HEK293 (cell line): ENCODE results near the gene SIMC1.
"Not testable (repeated sequence)": the region's sequence is repeated elsewhere in the genome, so short reads cannot be mapped to it uniquely, and the experiment has no call there.

Source experiments
- YY1 ChIP-seq: fragments of 450-650 bp; formaldehyde crosslinking; IDR thresholded peaks from 2 replicates; pipeline ENCODE4 v1.5.1; 2018; ENCODE audit warnings: missing biosample characterization, missing genetic modification characterization
- ZNF324 ChIP-seq: fragments of 450-650 bp; formaldehyde crosslinking; IDR thresholded peaks from 2 replicates; pipeline ENCODE4 v1.5.1; 2016; ENCODE audit warnings: missing biosample characterization, missing genetic modification characterization
- ZSCAN30 ChIP-seq: fragments of 450-650 bp; IDR thresholded peaks from 2 replicates; pipeline ENCODE4 v1.5.1; 2018; ENCODE audit warnings: missing biosample characterization, mild to moderate bottlenecking, missing genetic modification characterization, moderate library complexity
- TF ChIP-seq, protein P1 (sequence below): IDR thresholded peaks from 2 replicates; pipeline ENCODE4 v1.6.1; 2011; ENCODE audit warnings: mild to moderate bottlenecking, low read depth, low read length, borderline replicate concordance
- TF ChIP-seq, protein P2 (sequence below): fragments of 450-650 bp; formaldehyde crosslinking; IDR thresholded peaks from 2 replicates; pipeline ENCODE4 v1.5.1; 2016; ENCODE audit warnings: missing biosample characterization, missing genetic modification characterization
- TF ChIP-seq, protein P3 (sequence below): sonication (generic); formaldehyde crosslinking; IDR thresholded peaks from 2 replicates; pipeline ENCODE4 v1.8.1; 2022; ENCODE audit warnings: mild to moderate bottlenecking, moderate library complexity, missing genetic modification reagents
- TF ChIP-seq, protein P4 (sequence below): fragments of 450-650 bp; IDR thresholded peaks from 2 replicates; pipeline ENCODE4 v1.5.1; 2018; ENCODE audit warnings: missing biosample characterization, mild to moderate bottlenecking, missing genetic modification characterization

DNA sequence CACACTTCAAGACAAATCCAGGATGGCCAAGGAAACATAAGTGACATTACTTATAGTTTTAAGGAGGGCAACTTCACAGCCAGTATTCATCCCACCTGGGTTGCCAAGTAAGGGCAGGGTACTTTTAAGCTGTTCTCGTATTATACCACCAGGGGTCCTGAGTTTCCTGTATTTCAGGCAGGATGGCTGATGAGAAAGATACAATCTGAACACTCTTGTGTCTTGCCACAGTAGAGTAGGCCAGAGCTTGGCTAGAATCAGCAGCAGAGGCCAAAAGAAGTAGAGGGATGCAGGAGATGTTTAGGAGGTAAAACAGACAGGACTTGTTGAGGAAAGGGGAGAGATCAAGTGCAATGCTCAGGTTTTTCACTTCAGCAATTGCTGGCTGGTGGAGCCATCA lies 3.1 kb upstream of the SIMC1 start:
- TF ChIP-seq, protein P1, sequence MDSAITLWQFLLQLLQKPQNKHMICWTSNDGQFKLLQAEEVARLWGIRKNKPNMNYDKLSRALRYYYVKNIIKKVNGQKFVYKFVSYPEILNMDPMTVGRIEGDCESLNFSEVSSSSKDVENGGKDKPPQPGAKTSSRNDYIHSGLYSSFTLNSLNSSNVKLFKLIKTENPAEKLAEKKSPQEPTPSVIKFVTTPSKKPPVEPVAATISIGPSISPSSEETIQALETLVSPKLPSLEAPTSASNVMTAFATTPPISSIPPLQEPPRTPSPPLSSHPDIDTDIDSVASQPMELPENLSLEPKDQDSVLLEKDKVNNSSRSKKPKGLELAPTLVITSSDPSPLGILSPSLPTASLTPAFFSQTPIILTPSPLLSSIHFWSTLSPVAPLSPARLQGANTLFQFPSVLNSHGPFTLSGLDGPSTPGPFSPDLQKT: not testable (repeated sequence)
- TF ChIP-seq ZSCAN30, YY1, ZNF324 (tag by site-specific recombination): not testable (repeated sequence)
- TF ChIP-seq, protein P2, sequence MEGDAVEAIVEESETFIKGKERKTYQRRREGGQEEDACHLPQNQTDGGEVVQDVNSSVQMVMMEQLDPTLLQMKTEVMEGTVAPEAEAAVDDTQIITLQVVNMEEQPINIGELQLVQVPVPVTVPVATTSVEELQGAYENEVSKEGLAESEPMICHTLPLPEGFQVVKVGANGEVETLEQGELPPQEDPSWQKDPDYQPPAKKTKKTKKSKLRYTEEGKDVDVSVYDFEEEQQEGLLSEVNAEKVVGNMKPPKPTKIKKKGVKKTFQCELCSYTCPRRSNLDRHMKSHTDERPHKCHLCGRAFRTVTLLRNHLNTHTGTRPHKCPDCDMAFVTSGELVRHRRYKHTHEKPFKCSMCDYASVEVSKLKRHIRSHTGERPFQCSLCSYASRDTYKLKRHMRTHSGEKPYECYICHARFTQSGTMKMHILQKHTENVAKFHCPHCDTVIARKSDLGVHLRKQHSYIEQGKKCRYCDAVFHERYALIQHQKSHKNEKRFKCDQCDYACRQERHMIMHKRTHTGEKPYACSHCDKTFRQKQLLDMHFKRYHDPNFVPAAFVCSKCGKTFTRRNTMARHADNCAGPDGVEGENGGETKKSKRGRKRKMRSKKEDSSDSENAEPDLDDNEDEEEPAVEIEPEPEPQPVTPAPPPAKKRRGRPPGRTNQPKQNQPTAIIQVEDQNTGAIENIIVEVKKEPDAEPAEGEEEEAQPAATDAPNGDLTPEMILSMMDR (tag by site-specific recombination): peak; percentile 18; the same call in 1 of the 2 replicates
- TF ChIP-seq, protein P3, sequence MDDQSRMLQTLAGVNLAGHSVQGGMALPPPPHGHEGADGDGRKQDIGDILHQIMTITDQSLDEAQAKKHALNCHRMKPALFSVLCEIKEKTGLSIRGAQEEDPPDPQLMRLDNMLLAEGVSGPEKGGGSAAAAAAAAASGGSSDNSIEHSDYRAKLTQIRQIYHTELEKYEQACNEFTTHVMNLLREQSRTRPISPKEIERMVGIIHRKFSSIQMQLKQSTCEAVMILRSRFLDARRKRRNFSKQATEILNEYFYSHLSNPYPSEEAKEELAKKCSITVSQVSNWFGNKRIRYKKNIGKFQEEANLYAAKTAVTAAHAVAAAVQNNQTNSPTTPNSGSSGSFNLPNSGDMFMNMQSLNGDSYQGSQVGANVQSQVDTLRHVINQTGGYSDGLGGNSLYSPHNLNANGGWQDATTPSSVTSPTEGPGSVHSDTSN (CRISPR knock-in tag): not testable (repeated sequence)
- TF ChIP-seq, protein P4, sequence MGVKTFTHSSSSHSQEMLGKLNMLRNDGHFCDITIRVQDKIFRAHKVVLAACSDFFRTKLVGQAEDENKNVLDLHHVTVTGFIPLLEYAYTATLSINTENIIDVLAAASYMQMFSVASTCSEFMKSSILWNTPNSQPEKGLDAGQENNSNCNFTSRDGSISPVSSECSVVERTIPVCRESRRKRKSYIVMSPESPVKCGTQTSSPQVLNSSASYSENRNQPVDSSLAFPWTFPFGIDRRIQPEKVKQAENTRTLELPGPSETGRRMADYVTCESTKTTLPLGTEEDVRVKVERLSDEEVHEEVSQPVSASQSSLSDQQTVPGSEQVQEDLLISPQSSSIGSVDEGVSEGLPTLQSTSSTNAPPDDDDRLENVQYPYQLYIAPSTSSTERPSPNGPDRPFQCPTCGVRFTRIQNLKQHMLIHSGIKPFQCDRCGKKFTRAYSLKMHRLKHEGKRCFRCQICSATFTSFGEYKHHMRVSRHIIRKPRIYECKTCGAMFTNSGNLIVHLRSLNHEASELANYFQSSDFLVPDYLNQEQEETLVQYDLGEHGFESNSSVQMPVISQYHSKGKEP: not testable (repeated sequence)
